LNCaP clone FGC (cell line): ENCODE data around the gene MAP9.
"Not testable (repeated sequence)": the region's sequence is repeated elsewhere in the genome, so short reads cannot be mapped to it uniquely, and the experiment has no call there.

Source experiments
- DNase-seq: peaks from one replicate; pipeline ENCODE4 v3.0.0-alpha.2; 2011; ENCODE audit warnings: low read depth
- H3K4me3 ChIP-seq: 2 replicates; pipeline ENCODE4 v1.5.1; 2011; ENCODE audit warnings: mild to moderate bottlenecking, low read depth, low read length, control low read depth
- CTCF ChIP-seq: IDR thresholded peaks from 2 replicates; pipeline ENCODE4 v1.5.1; 2012; ENCODE audit warnings: mild to moderate bottlenecking; ENCODE audit not compliant: control insufficient read depth, insufficient read depth; ENCODE audit errors: extremely low read depth

The MAP9 gene

GRCh38 chr4:155322782-155323181 lies 54.0 kb downstream of the MAP9 start:
- no peak for DNase-seq

GRCh38 chr4:155321006-155321405 lies 55.8 kb downstream of the MAP9 start:
- no peak overlapping the region for H3K4me3 ChIP-seq
- DNase-seq: no peak
- no peak for TF ChIP-seq CTCF

More at GRCh38 chr4:155322782-155323181, 54.0 kb downstream of the MAP9 start:
- no peak for TF ChIP-seq CTCF
- H3K4me3 ChIP-seq: no peak overlapping the region

GRCh38 chr4:155319516-155319915 lies 57.2 kb downstream of the MAP9 start:
- H3K4me3 ChIP-seq: no peak overlapping the region
- no peak for DNase-seq
- no peak for TF ChIP-seq CTCF

GRCh38 chr4:155312027-155312426 lies 64.7 kb downstream of the MAP9 start:
- DNase-seq, H3K4me3 ChIP-seq: not testable (repeated sequence)

GRCh38 chr4:155307731-155308277 lies 69.0 kb downstream of the MAP9 start:
- no peak for TF ChIP-seq CTCF
- H3K4me3 ChIP-seq: no peak overlapping the region
- no peak for DNase-seq

- no peak overlapping the region for H3K4me3 ChIP-seq
- no peak for DNase-seq
- no peak for TF ChIP-seq CTCF
Observed at GRCh38 chr4:155305619-155306018, 71.1 kb downstream of the MAP9 start.

GRCh38 chr4:155304375-155304774 lies 72.4 kb downstream of the MAP9 start:
- no peak overlapping the region for H3K4me3 ChIP-seq
- no peak for TF ChIP-seq CTCF
- DNase-seq: no peak
